Stimulated activated CD4-positive, alpha-beta T cell treated with anti-CD3 and anti-CD28 coated beads, Interleukin-2, amount 100 ng/mL, for 4 hours (primary cell): Measurements from ENCODE around the gene TNFAIP3.

Experiments
- DNase-seq: peaks from one replicate; pipeline ENCODE4 v3.0.0-alpha.2; 2020; ENCODE audit warnings: low read depth

Gene TNFAIP3

GRCh38 chr6:137903274-137903932, 36.3 kb downstream of the TNFAIP3 start:
- DNase-seq: no peak

- peak; percentile 35 for DNase-seq
Observed at GRCh38 chr6:137903933-137904821, 37.1 kb downstream of the TNFAIP3 start.

- peak; percentile 82 for DNase-seq
Observed at GRCh38 chr6:137904822-137905617, 38.0 kb downstream of the TNFAIP3 start.

GRCh38 chr6:137906020-137906472, 39.0 kb downstream of the TNFAIP3 start:
- no peak for DNase-seq

GRCh38 chr6:137907170-137907569, 40.1 kb downstream of the TNFAIP3 start:
- no peak for DNase-seq

- DNase-seq: no peak
Observed at GRCh38 chr6:137909533-137909932, 42.5 kb downstream of the TNFAIP3 start.

- no peak for DNase-seq
Observed at GRCh38 chr6:137910424-137910834, 43.4 kb downstream of the TNFAIP3 start.

GRCh38 chr6:137910843-137911456, 43.9 kb downstream of the TNFAIP3 start:
- DNase-seq: no peak

- DNase-seq: no peak
Observed at GRCh38 chr6:137911675-137912191, 44.7 kb downstream of the TNFAIP3 start.

- DNase-seq: no peak
Observed at GRCh38 chr6:137912813-137913212, 45.8 kb downstream of the TNFAIP3 start.

- no peak for DNase-seq
Observed at GRCh38 chr6:137913434-137913833, 46.4 kb downstream of the TNFAIP3 start.

GRCh38 chr6:137913996-137914529, 47.0 kb downstream of the TNFAIP3 start:
- DNase-seq: no peak

- DNase-seq: no peak
Observed at GRCh38 chr6:137914530-137915193, 47.6 kb downstream of the TNFAIP3 start.

GRCh38 chr6:137915790-137916189, 48.7 kb downstream of the TNFAIP3 start:
- no peak for DNase-seq

GRCh38 chr6:137917551-137918325, 50.7 kb downstream of the TNFAIP3 start:
- no peak for DNase-seq

GRCh38 chr6:137919502-137919823, 52.4 kb downstream of the TNFAIP3 start:
- no peak for DNase-seq

- no peak for DNase-seq
Observed at GRCh38 chr6:137919837-137920730, 53.0 kb downstream of the TNFAIP3 start.

GRCh38 chr6:137921823-137922222, 54.8 kb downstream of the TNFAIP3 start:
- no peak for DNase-seq
